ENCODE results near the gene CLUH.

Gene CLUH

GRCh38 chr17:2711608-2712299, at the start of gene CLUH:
Gene CLUH (minus strand): TSS chr17:2711764. CDS start chr17:2711661, 103 bp downstream.
- DNase-seq, result peak; percentile 70 to 97 (median 92)

GRCh38 chr17:2758870-2759269, 47.3 kb upstream of the CLUH start:
- no peak for DNase-seq

GRCh38 chr17:2755891-2756724, 44.5 kb upstream of the CLUH start:
- peak in 1 of 56 donors; percentile 31 for DNase-seq

GRCh38 chr17:2751491-2751890, 39.9 kb upstream of the CLUH start:
- no peak for DNase-seq

GRCh38 chr17:2750721-2751120, 39.2 kb upstream of the CLUH start:
- DNase-seq, result no peak

- DNase-seq, result peak in 45 of 56 donors; percentile 10 to 74 (median 42)
Observed at GRCh38 chr17:2749784-2750181, 38.2 kb upstream of the CLUH start.

- peak in 25 of 56 donors; percentile 19 to 74 (median 59) for DNase-seq
Observed at GRCh38 chr17:2749058-2749783, 37.7 kb upstream of the CLUH start, which contains the start of gene CCDC92B. Gene CCDC92B (minus strand): TSS chr17:2749652. CDS start chr17:2735145, 14,507 bp downstream.

GRCh38 chr17:2745317-2746037, 33.9 kb upstream of the CLUH start:
- peak in 32 of 56 donors; percentile 6 to 70 (median 31) for DNase-seq

GRCh38 chr17:2737693-2738092, 26.1 kb upstream of the CLUH start:
- no peak for DNase-seq

- no peak for DNase-seq
Observed at GRCh38 chr17:2736956-2737355, 25.4 kb upstream of the CLUH start.

- DNase-seq, result no peak
Observed at GRCh38 chr17:2735896-2736295, 24.3 kb upstream of the CLUH start.

GRCh38 chr17:2734939-2735338, 23.4 kb upstream of the CLUH start:
- peak in 1 of 56 donors; percentile 12 for DNase-seq

- DNase-seq, result no peak
Observed at GRCh38 chr17:2731807-2732206, 20.2 kb upstream of the CLUH start.

GRCh38 chr17:2730764-2731353, 19.3 kb upstream of the CLUH start:
- no peak for DNase-seq

- peak in 1 of 56 donors; percentile 14 for DNase-seq
Observed at GRCh38 chr17:2724784-2725164, 13.2 kb upstream of the CLUH start.

- no peak for DNase-seq
Observed at GRCh38 chr17:2723997-2724783, 12.6 kb upstream of the CLUH start.

GRCh38 chr17:2723505-2723996, 12.0 kb upstream of the CLUH start:
- DNase-seq, result no peak

GRCh38 chr17:2722611-2723010, 11.0 kb upstream of the CLUH start:
- no peak for DNase-seq

GRCh38 chr17:2721603-2722002, 10.0 kb upstream of the CLUH start:
- DNase-seq, result no peak

- no peak for DNase-seq
Observed at GRCh38 chr17:2719861-2720260, 8.3 kb upstream of the CLUH start.
